ENCODE measurements around the gene CCDC88C.

The CCDC88C gene

GRCh38 chr14:91324606-91325575, 92.7 kb downstream of the CCDC88C start:
- no peak for DNase-seq

DNA sequence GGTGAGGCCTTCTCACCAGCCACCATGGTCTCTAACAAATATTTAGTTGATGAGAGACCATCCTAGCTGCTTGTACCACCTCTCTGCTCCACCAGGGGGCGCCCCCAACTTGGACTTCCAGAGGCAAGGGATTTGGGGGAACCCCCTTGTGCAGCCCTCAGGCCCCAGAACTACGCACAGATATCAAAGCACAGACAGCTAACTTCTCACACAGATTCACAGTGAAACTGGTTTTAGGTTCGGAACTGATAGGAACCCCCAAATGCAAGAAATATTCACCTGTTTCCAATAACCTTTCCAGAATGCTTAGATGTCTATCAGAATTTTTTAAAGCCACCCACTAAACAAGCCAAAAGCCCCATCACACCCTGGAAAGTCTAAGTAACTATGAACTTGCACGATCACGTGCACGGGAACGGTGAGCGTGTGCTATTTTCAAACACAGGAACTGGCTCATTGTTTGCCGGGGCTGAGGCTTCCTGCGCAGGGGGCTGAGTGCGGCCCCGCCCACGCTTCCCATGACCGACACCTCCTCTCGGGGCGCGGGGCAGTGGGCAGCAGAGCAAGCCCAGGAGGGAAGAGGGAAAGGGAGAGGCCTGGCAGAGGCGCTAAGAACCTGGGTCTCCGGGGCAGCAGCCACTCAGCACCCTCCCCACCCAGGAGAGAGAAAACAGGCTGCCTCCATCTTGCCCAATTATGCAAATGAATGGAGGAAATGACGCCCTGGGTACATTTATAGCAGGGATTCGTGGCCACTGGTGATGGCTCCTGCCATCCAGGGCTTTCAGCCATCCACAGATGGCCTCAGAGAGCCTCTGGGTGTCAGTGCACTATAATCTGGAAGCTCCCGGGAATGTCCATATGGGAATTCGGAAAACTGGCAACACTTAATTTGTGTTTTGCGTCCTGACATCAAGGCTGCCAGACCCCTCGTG, 93.7 kb downstream of the CCDC88C start:
- peak; percentile 29 for DNase-seq

DNA sequence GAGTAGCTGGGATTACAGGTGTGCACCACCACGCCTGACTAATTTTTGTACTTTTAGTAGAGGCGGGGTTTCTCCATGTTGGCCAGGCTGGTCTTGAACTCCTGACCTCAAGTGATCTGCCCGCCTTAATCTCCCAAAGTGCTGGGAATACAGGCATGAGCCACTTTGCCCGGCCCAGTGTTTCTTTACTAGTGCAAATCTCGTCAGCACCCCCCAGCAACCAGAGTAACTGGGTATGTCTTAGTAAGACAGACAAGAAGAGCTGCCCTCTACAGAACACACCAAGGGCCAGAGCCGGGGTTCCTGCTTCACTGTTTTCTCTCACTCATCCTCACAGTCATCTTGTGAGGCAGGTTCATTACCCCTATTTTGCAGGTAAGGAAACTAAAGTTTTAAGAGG, 94.6 kb downstream of the CCDC88C start:
- no peak for DNase-seq

- no peak for DNase-seq
Observed at GRCh38 chr14:91322623-91323022, 95.0 kb downstream of the CCDC88C start.

DNA sequence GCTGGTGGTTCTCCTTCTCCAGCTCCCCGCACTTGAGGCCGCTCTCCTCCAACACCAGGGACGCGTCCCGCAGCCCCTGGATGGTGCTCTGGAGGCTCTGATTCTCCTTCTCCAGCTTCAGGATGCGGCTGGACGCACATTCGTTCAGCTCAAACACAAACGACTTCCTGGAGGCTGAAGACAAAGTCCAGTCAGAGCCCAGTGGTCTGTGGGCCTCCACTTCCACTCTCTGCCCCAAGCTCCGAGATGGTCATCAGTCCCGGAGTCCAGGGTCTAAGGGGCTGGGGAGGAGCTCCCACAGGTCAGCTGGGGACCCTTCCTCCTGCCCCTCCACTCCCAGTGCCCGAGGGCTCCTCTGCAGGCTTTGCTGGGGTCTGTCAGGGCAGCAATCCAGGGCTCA, 96.5 kb downstream of the CCDC88C start:
- no peak for DNase-seq

- no peak for DNase-seq
Observed at GRCh38 chr14:91320266-91320665, 97.4 kb downstream of the CCDC88C start.

- DNase-seq: no peak
Observed at GRCh38 chr14:91318911-91319310, 98.7 kb downstream of the CCDC88C start.

DNA sequence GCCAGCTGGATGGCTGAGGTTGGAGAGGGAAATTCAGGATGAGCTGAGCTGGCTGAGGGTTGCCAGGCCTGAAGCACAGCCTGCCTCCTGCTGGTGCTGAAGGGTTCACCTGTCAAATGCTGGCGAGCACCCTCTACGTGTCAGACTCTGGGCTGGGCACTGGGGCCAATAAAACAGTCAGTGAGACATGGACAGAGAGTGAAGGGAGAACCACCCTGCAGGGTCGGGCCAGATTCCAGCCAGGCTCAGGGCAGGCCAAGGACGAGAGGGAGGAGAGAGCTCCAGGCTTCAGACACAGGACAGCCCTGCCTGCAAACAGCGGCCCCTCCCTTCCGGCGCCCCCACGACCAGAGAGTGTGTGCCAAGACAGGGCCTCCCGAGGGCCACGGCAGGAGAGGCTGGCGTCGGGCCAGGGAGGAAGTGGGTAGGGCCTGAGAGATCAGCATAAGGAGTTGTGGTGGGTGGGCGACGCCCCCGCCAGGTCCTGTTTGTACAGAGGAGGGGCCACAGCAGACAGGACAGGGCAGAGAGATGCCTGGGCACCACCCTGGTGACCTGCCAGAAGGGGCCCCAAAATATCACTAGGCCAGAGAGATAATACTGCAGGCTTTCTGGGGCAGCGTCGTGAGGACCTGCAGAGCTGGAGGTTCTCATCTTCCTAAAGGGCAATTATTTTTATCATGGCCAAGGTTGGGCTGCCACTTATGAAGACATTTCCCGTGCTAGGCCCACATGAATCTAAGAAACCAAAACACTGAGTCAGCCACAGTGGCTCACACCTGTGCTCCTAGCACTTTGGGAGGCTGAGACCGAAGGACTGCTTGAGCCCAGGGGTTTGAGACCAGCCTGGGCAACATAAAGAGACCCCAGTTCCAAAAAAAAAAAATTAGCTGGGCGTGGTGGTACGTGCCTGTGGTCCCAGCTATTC, 100.0 kb downstream of the CCDC88C start:
- no peak for DNase-seq

DNA sequence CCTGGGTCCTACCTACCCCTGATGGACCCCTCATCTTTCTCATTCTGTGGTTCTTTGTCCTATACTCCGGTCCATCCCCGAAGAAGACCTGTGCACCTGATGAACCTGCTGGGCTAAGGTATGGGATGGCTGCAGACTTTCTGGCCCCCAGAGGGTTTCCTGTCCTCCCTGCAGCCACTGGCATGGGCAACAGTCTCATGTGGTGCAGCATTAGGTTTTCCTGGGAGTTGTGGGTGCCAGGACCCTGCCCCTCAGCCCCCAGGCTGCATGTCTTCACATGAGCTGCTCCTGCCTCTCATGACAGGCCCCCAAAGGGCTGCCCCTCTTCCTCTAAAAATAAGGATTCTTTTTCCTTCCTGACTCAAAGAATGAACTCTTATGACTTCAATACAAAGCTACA, 100.9 kb downstream of the CCDC88C start:
- no peak for DNase-seq

- DNase-seq: no peak
Observed at GRCh38 chr14:91315844-91316267, 101.8 kb downstream of the CCDC88C start.

DNA sequence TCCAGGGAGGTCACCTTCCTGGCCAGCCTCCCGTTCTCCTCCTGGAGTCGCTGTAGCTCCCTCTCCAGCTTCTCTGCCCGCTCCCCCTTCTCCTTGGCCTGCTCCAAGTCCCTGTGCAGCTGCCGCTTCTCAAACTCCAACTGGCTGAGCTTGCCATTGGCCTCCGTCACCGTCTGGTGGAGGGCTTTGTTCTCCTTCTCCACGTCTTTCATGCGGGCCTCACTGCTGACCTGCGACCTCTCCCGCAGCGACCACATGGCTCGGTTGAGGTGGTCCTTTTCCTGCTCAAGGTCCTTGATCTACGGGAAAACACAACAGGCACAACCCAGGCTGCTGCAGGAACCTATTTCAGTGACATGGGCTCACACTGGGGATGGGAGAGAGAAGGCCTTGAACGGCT, 103.8 kb downstream of the CCDC88C start:
- no peak for DNase-seq

DNA sequence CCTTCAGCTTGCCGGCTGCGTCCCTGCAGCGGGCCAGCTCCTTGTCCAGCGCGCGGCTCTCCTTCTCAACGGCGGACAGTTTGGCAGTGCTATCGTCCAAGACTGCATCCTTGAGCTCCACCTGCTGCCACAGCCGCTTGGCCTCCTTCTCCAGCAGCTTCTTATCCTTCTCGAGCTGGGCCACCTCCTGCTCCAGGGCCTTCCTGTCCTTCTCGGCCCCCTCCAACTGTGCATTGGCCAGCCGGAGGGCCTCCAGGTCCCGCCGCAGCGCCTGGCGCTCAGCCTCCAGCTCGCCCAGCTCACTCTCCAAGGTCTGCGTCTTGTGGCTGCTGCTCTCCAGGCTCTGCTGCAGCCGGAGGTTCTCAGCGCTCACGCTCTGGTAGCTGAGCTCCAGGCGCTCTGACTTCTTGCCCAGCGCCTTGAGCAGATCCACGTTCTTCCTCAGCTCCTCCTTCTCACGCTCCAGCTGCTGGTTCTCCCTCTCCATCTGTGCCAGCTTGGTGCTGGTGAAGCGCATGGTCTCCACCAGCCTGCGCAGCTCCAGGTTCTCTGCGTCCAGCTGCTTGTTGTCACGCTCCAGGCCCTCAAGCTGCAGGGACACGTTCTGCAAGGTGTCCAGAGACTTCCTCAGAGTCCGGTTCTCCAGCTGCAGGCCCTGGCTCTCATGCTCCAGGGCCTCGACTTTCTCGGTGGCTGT, 104.3 kb downstream of the CCDC88C start:
- DNase-seq: no peak

- DNase-seq: no peak
Observed at GRCh38 chr14:91311284-91311662, 106.3 kb downstream of the CCDC88C start.

DNA sequence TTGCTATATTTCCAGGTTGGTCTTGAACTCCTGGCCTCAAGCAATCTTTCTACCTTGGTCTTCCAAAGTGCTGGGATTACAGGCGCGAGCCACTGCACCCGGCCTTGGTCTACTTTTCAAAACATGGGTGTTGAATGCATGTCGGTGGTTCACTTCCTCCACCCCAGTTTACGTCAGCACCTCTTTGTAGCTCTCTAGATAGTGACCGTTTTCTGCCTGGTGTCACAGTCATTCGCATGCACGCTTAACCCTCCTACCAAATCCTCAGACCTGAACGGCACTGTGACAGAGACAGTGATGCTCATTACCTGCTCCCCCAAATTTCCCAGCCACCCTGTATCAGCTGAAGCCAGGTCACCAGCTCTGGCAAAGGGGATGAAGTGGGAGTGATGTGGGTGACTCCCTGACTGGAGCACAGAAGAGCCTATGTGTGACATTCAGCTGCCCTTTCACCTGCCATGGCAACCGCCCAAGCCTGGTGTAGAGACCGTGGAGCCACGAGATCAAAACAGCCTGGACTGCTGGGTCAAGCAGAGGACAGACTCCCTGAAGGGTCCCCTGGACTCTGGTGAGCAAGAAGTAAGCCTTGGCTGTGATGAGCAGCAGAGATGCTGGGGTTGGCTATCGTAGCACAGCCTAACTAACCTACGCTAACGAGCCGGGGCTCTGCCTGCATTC, 106.9 kb downstream of the CCDC88C start:
- DNase-seq: no peak

DNA sequence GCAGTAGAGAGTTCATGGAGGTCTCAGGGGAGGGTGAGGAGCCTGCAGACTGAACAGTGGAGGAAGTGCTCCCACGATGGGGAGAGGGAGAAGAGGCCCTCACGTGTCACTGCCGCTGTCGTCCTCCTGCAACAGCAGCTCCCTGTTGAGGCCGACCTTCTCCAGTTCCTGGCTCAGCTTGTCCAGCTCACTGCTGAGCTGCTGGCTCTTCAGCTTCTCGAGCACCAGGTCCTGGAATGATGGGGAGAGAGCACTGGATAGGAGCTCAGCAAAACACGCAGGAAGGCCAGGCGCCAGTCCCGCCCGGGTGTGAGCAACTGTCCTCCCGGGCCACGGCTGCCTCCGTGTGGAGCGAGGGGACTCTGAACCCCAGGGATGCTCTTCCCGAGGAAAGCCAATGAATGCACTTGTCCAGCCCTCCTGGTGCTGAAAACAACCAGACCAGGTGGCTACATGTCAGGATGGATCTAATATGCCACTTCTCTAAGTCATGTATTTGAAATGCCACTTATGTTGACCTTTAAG, 107.8 kb downstream of the CCDC88C start:
- DNase-seq: no peak

DNA sequence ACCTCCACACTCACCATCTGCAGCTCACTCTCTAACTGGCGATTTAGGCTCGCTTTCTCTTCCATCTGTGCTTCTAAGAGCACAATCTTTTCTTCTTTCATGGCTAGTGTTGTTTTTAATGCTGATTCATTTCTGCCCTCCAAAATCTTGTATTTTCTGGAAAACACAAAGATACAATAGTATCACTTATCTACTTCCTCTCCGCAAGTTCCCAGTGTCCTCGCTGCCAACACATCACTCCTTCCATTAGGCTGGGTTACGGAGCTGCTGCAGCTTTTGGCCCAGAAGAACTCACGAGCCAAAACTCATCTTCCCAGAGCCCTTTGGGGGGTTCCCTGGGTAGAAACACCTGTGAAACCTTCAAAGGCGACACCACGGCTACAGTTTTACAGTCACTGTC, 109.3 kb downstream of the CCDC88C start:
- no peak for DNase-seq

DNA sequence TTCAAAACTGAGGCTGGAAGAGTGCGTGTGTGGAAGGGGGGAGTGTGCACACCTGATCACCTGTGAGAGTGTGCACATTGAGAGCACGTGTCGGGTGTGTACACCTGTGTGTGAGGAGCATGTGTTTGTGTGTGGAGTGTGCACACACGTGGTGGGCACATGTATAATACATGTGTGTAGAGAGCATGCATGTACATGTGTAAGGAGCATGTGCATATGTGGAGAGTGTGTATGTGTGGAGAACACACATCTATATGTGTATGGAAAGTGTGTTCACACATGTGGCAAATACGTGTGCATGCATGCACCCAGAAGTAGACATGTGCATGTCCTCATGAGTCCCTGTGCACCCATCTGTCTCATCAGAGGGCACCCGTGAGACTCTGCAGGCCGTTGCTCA, 110.0 kb downstream of the CCDC88C start:
- DNase-seq: no peak

DNA sequence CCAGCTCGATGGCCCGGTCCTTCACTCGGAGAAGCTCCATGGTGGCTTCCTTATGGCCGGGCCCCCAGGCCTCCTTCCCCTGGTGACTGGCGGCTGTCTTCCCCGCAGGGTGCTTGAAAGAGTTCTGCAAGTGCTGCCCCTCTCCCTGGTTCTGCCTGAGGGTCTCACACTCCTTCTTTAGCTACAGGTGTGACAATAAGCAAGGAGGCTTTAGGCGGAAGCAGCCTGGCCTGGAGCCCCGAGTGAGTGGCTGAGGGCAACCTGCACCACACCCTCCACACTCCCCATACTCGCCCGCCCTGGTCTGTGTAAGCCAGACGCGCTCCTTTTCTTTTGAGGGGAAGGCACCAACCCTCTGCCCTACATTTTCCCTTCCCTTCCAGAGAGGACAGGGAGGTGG, 110.6 kb downstream of the CCDC88C start:
- DNase-seq: no peak

- DNase-seq: no peak
Observed at GRCh38 chr14:91306547-91306946, 111.1 kb downstream of the CCDC88C start.

- no peak for DNase-seq
Observed at GRCh38 chr14:91305650-91306431, 111.8 kb downstream of the CCDC88C start.
